B cell (primary cell): ENCODE data around the gene TSPAN17.

ENCODE experiments used
- CTCF ChIP-seq: fragments of 200-600 bp; IDR thresholded peaks from one replicate; pipeline ENCODE4 v1.8.0; 2022; ENCODE audit warnings: antibody characterized with exemption, mild to moderate bottlenecking
- EZH2 ChIP-seq: IDR thresholded peaks from 2 replicates; pipeline ENCODE4 v1.6.1; 2012; ENCODE audit warnings: borderline replicate concordance, low read depth, mild to moderate bottlenecking, moderate library complexity, low read length; ENCODE audit not compliant: insufficient read depth, poor library complexity, severe bottlenecking

- no peak for TF ChIP-seq CTCF
- no peak for TF ChIP-seq EZH2
Observed at GRCh38 chr5:176636426-176636825, 10.9 kb upstream of the TSPAN17 start.
